ENCODE data around the gene NHEJ1.

DNA sequence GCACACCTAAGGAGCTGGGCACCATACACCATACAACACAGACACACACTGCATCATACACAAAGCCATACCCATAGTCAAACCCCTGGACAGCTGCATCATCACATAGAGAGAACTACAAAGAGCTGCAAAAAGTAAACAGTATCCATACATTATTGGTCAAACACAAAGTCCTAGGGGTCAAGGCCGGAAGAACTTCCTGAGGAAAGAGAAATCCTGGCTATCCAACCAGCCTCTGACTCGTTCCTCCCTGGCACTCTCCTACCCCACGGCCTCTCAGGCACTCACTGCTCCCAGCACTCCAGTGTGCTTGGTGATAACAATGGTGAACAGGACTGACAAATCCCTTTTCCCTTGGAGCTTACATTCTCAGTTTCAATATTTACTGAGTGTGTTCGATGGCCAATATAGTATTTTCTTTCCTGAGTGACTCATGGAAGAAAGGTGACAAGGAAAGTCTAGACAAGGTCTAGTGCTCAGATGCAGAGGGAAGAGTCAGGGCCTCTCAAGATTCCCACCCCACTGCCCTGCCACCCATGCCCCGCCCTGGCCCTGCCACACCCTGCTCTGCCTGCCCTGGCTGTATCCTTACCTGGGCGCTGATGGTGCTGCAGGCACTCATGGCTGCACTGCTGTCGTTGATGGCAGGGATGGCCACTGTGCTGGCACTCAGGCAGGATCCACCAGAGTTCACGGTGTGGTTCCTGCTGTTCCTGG lies 122.7 kb downstream of the NHEJ1 start:
- TF ChIP-seq, protein P1, sequence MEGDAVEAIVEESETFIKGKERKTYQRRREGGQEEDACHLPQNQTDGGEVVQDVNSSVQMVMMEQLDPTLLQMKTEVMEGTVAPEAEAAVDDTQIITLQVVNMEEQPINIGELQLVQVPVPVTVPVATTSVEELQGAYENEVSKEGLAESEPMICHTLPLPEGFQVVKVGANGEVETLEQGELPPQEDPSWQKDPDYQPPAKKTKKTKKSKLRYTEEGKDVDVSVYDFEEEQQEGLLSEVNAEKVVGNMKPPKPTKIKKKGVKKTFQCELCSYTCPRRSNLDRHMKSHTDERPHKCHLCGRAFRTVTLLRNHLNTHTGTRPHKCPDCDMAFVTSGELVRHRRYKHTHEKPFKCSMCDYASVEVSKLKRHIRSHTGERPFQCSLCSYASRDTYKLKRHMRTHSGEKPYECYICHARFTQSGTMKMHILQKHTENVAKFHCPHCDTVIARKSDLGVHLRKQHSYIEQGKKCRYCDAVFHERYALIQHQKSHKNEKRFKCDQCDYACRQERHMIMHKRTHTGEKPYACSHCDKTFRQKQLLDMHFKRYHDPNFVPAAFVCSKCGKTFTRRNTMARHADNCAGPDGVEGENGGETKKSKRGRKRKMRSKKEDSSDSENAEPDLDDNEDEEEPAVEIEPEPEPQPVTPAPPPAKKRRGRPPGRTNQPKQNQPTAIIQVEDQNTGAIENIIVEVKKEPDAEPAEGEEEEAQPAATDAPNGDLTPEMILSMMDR (IDR thresholded peaks at IDR 0.05), result no peak
- TF ChIP-seq POLR2A (IDR thresholded peaks at IDR 0.05), result no peak

Data from vagina (tissue), 2 donors.